GM15510 (cell line): Measurements from ENCODE around the gene DNAAF2.

Source experiments
- POLR2A ChIP-seq: IDR thresholded peaks from 3 replicates; pipeline ENCODE4 v1.6.1; 2011; ENCODE audit warnings: borderline replicate concordance; ENCODE audit not compliant: insufficient read length; ENCODE audit errors: extremely low read depth

DNAAF2 gene, protein sequence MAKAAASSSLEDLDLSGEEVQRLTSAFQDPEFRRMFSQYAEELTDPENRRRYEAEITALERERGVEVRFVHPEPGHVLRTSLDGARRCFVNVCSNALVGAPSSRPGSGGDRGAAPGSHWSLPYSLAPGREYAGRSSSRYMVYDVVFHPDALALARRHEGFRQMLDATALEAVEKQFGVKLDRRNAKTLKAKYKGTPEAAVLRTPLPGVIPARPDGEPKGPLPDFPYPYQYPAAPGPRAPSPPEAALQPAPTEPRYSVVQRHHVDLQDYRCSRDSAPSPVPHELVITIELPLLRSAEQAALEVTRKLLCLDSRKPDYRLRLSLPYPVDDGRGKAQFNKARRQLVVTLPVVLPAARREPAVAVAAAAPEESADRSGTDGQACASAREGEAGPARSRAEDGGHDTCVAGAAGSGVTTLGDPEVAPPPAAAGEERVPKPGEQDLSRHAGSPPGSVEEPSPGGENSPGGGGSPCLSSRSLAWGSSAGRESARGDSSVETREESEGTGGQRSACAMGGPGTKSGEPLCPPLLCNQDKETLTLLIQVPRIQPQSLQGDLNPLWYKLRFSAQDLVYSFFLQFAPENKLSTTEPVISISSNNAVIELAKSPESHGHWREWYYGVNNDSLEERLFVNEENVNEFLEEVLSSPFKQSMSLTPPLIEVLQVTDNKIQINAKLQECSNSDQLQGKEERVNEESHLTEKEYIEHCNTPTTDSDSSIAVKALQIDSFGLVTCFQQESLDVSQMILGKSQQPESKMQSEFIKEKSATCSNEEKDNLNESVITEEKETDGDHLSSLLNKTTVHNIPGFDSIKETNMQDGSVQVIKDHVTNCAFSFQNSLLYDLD

DNA sequence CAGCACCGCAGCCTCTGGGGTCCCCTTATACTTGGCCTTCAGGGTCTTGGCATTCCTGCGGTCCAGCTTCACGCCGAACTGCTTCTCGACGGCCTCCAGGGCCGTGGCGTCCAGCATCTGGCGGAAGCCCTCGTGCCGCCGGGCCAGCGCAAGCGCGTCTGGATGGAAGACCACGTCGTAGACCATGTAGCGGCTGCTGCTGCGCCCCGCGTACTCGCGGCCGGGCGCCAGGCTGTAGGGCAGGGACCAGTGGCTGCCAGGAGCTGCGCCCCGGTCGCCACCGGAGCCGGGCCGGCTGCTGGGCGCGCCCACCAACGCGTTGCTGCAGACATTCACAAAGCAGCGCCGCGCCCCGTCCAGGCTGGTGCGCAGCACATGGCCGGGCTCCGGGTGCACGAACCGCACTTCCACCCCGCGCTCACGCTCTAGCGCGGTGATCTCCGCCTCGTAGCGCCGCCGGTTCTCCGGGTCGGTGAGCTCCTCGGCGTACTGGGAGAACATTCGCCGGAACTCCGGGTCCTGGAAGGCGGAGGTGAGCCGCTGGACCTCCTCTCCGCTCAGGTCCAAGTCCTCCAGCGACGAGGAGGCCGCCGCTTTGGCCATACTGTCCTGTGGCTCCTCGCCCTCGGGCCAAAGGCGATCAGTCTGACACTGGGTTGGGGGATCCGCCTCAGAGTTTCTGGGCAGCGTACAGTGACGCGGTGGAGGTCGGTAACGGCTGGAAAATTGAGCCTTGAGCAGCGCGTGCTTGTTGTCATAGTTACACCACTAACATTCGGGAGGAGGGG lies at the start of gene DNAAF2:
Gene DNAAF2, minus strand, starts transcription at position 698 of the 788 bp plus-strand sequence. Its CDS starts 95 bp downstream, at position 603.
- TF ChIP-seq POLR2A: no peak

DNA sequence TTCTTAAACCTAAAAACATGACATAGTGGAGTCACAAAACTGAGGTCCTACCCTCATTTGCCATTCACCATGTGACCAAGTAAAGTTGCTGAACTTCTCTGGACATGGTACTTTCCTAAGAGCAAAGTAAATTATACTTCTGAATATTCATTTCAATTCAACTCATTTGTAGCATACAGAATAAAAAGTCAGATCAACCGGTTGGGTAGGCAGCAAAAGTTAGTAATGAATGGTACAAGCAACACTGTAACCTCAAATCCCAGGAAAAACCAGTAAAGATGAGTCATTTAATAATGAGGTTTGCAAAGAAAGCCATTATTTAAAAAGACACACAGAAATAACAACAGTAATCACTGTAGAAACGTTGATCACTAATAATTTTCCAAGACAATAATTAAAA lies 44.2 kb upstream of the DNAAF2 start:
- TF ChIP-seq POLR2A: no peak

DNA sequence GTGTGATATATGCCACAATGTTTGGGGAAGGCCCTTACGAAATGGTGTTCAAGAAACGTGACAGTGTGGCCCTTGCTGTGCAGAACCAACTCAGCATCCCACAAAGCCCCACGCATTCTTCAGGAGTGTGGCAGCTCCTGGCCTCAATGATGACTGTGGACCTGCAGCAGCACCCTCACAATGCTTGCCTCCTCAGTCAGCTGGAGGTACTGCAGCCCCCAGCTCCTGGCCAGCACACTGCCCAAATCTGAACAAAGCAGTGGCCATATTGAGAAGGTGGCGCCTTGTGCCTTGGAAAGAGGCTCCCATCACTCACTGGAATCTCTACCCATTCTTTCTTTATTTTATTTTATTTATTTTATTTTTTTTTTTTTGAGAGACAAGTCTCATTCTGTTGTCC lies 42.6 kb upstream of the DNAAF2 start:
- no peak for TF ChIP-seq POLR2A

DNA sequence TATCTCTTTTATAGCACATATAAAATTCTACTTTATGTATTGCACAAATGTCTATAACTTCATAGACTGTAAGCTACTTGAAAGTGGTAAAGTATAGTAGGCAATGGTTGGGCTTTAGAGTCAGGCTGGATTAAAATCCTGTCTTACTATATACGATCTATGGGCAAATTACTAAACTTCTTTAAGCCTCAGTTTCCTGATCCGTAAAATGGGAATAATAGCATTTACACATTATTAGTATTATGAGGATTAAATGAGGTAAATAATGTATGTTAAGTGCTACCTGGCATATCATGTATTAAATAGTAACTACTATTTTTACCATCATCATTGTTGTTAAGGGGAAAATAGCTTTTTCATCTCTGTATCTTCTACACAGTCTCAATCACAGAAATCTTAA lies 38.5 kb upstream of the DNAAF2 start:
- TF ChIP-seq POLR2A: no peak

DNA sequence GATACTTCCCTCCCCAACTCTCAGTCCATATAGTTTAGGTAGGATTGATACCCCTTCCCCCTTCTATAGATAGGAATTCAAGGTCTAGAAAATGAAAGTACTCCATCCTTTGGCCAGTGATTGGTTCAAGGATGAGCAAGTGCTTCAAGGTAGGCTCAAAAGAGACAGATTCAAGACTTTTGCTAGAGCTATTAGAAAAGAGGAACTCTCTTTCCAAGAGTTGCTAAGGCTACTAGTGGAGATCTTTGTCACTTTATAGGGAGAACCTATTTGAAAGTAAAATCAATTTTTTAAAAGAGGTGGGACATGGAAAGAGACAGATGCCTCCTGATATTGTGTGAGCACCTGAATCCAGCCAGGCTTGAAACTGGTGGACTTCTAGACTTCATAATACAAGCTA lies 35.4 kb upstream of the DNAAF2 start:
- TF ChIP-seq POLR2A: no peak

DNA sequence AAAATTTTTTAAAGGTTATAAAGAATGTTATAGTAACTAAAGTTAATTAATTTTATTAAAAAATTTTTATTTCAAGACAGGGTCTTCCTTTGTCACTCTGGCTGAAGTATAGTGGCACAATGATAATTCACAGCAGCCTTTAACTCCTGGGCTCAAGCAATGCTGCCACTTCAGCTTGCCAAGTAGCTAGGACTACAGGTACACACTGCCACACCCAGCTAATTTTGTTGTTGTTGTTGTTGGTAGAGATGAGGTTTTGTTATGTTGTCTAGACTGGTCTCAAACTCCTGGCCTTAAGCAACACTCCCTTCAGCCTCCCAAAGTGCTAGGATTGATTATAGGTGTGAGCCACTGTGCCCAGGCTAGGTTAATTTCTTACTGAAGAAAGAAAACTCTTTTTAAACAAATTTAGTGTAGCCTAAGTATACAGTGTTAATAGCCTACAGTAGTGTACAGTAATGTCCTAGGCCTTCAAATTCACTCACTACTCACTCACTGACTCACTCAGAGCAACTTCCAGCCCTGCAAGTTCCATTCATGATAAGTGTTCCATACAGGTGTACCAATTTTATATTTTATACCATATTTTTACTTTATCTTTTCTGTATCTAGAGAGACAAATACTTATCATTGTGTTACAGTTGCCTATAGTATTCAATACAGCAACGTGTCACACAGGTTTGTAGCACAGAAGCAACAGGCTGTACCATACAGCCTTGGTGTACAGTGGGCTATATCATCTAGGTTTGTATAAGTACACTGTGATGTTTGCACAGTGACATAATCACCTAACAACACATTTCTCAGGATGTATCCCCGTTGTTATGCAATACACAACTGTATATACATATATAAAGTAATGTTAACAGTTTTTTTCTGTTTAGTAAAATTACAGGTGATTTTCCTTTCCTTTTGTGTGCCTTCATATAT lies 24.7 kb upstream of the DNAAF2 start:
- TF ChIP-seq POLR2A: no peak

DNA sequence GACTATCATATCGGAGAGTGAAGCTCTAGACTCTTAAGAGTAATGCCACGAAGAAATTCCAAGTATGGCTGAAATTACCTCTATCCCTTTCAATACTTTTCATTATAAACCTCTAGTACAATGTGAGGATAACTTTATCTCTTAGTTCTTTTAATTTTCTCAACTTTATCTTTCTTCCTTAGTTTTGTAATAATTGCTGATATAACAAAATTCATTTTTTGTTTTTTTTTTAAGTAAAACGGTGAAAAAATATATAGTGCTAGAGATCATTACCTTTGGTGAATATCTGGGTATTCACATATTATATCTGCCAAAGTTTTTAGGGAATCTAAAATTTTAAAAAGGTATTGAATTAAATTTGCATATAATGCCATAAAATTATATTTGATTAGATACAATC lies 19.5 kb upstream of the DNAAF2 start:
- TF ChIP-seq POLR2A: no peak

DNA sequence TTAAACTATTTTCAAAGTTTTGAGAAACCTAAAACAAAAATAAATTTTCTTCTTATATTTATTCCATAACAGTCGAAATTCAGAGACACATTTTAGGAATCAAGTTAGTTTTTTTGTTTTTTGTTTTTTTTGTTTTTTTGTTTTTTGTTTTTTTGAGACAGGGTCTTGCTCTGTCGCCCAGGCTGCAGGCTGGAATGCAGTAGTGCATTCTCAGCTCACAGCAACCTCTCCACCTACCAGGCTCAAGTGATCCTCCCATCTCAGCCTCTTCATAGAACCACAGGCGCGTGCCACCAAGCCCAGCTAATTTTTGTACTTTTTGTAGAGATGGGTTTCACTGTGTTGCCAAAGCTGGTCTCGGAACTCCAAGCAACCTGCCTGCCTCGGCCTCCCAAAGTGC lies 18.5 kb upstream of the DNAAF2 start:
- no peak for TF ChIP-seq POLR2A

DNA sequence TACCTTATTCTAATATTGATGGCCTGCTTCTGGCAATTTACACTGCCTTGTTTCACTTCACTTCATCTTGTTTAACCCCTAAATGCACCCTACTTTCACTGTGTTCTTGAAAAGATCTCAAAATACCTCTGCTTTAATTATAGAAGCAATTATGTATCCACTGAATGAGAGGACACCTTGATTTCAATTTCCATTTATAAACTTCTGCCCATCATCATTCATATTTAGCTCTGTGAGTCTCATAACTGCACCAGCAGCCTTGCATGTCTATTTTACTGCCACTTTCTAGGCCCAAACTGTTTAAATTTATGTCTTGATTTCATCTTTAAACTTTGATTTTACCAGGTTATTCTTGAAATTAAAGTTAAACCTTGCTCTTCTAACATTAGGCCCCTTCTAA lies 7.1 kb upstream of the DNAAF2 start:
- TF ChIP-seq POLR2A: no peak

DNA sequence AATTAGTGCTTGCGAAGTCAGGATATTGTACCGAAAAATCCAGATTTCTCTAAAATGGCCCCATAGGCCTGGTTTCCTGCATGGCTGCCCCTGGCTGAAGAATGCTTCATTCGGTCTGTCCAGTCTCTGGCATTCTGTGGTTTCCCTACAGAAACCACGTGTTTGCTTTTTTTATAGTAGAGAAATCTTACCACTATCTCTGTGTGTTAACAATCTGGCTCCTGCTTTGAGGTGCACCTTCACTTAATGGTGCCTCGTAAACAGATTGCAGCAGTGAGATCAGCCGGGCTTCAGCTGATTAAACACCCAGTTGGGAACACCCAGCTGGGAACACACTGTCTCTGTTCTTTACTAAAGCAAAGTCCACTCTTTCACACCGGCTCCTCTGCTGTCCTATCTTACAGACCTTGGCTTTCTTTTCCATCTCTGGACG lies 6.7 kb upstream of the DNAAF2 start:
- no peak for TF ChIP-seq POLR2A

DNA sequence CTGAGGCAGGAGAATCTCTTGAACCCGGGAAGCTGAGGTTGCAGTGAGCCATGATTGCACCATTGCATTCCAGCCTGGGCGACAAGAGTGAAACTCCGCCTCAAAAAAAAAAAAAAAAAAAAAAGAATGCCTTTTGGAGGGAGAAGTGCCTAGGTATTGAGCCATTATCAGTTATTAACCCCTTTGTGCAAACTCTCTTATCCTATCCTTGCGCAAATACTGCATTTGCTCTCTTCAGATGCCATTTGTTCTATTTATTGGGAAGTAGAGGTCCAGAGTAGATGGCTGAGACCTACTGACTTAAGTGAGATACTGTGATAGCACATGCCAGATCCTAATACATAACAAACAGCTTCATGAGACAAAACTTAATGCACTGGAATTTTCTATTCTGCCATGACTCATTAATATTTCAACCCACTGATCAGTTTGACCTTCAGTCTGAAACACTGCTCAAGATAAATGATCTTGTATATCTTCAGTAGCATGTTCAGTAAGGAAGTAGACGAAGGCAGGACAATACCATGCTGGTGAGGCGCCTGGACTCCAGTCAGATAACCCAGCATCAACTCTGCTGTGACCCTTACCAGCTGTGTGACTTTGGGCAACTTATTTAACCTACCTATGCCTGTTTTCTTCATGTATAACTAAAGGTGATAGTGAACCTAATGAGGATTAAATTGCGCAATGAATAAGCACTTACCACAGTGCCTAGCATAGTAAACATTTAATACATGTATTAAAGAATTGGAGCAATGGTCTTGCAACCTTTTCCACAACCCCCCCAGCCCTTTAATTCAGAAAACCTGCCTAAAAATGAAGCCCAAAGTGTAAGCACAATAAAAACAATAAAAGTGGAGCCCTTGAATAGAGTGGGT lies 5.7 kb upstream of the DNAAF2 start:
- TF ChIP-seq POLR2A: no peak

DNA sequence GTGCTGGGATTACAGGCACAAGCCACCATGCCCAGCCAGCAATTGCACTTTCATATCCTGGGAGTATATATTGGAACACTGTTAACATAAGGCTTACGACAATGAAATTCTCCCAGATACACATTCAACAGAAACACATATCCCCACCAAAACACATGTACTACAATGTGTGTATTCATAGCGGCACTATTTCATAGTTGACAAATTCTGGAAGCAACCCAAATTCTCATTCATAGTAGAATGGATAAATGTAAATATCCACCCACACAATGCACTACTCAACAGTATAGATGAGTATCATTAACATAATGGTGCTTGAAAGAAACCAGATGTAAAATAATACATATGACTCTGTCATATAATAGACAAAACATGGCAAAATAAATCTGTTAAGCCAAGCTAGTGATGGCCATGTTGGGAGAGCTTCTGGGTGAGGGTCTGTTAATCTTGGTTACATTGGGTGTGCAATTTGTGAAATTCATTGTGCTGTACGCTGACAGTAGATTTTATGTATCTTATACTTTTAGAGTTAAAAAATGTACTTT lies 2.6 kb upstream of the DNAAF2 start:
- no peak for TF ChIP-seq POLR2A

DNA sequence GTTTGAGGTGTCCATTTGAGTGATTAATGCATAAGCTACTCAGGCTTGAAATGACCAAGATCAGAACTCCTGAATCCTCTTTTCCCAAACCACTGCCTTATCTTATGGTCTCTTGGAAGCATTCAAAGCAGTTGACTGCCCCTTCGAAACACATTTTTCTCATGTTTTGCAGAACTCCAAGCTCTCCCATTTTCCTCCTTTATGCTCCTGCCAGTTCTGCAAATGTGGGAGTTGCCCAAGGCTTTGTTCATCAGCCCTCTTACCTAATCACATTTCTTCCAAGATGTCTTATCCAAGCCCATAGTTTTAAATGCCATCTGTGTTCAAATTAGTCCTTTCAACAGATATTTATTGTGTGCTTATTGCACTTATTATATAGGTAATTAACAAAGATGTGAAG lies 1.8 kb upstream of the DNAAF2 start:
- no peak for TF ChIP-seq POLR2A
